NCI-H345 treated with DMSO at 0.1 percent for 48 hours (cell line): Measurements from ENCODE around the gene KIAA2012.
A peak's percentile ranks its signal among the peaks of the same experiment; 100 is the strongest.

Experiments
- DNase-seq: peaks from one replicate; lab custom pipeline; 2025; ENCODE audit not compliant: unreplicated experiment; lab: John Stamatoyannopoulos, UW

KIAA2012 gene

DNA sequence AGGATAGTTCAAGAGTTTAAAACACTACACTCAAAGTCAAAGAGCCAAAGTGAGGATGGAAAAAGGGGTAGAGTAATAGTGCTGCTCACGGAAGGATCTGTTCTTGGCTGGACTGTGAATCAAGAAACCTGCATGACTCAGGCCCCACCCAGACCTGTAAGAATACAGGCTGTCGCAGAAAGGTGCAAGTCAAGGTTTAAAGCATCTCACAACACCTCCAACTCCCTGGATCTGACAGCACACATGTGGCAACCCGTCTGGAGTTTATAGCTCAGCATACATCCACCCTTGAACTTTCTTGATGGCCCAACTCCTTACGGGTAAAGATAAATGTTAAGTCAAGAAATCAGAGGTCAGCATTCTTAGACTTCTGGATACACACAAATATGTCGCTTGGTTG, 6.3 kb downstream of the KIAA2012 start:
- no peak for DNase-seq

DNA sequence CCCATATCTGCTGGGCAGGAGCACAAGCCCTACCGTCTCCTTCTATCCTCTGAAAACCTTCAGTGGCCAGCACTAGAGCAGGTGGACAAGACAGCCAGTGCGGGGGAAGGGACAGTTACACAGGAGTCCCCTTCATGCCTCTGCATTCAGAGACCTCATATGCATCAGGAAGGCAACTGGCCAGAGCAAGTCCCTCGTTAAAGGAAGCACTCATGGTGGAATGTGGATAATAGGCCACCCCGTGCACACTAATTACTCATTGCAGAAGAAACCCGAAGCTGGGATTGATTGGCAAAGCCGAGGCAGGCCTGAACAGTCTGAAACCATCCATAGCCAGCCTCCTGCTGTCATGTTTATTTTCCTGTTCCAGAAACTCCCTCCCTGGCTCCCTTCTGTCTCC, 11.2 kb downstream of the KIAA2012 start:
- DNase-seq, result peak; percentile 79

GRCh38 chr2:202088777-202089176, 15.7 kb downstream of the KIAA2012 start:
- no peak for DNase-seq

DNA sequence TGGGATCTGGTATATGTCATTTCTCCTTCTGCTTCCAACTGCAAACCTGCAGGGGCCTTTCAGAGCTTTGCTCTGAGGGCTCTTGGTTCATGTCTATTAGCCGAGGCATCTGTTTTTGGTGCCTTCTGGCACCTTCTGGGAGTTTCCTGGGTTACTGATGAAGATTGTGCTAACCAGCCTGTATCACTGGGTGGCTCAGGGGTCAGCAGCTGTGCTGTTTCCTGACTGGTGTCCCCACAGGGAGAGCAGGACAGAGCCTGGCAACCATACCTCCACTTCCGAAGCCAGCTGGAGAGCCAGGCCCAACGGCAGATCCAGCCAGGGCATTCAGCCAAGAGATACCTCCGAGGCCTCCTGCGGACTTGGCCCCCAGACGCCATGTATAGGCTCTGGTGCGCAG, 17.5 kb downstream of the KIAA2012 start:
- no peak for DNase-seq

- no peak for DNase-seq
Observed at GRCh38 chr2:202091476-202091875, 18.4 kb downstream of the KIAA2012 start.

GRCh38 chr2:202094426-202094986, 21.5 kb downstream of the KIAA2012 start:
- no peak for DNase-seq

DNA sequence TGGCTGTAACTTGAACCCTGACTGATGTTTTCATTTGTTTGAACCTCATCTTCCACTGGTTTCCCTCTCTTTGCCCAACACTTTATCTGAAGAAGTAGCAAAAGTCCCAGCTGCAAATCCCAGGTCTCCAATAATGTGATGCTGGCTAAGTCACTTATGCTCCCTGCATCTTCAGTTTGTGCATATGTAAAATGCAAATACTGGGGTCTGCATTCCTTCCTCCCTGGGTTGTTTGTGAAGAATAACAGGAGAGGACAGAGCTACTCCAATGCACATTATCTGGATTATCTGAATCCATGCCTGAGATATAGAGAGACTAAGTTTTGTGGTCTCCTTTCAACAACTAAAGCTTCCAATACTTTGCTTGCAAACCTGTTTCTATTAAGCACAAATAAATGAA, 22.2 kb downstream of the KIAA2012 start:
- DNase-seq, result no peak

- no peak for DNase-seq
Observed at GRCh38 chr2:202096736-202097135, 23.7 kb downstream of the KIAA2012 start.

DNA sequence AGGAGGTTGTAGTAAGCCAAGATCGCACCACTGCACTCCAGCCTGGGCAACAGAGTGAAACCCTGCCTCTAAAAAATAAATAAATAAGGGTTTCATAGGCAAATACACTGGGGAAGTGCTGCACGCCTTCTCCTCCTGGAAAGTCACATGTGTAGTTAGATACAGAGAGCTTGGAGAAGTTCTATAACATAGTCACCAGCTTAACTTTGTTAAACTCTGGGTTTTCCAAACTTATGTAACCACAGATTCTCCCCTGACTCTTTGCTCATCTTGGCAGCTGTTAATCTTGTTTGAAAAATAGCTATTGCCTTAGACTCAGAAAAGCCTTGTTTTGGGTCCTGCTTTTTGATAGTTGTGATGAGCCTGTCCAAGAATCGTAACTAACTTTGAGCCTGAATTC, 25.2 kb downstream of the KIAA2012 start:
- DNase-seq, result no peak

GRCh38 chr2:202099515-202099914, 26.5 kb downstream of the KIAA2012 start:
- no peak for DNase-seq

DNA sequence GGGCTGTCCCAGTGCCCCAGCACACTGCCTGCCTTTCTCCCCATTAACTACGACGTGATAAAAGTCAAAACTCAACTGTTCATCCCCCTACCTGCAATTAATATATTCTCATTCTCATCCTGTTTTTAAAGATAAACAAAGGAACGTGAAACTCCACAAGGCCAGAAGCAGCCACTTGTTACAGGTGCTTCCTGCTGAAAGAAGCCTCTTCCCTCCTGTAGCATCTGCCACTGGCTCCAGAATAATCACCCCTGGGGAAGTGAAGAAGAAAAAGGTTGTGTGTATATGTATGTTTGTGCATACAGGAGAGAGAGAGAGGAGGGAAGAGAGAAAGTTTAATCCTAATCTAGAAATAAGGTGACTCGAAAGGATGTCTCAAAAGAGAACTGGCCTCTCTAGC, 27.1 kb downstream of the KIAA2012 start:
- DNase-seq, result no peak

- no peak for DNase-seq
Observed at GRCh38 chr2:202101026-202101579, 28.0 kb downstream of the KIAA2012 start.

- DNase-seq, result peak; percentile 15
Observed at GRCh38 chr2:202102425-202103000, 29.5 kb downstream of the KIAA2012 start.

- no peak for DNase-seq
Observed at GRCh38 chr2:202104286-202104870, 31.3 kb downstream of the KIAA2012 start.

- DNase-seq, result no peak
Observed at GRCh38 chr2:202105025-202105424, 32.0 kb downstream of the KIAA2012 start.

DNA sequence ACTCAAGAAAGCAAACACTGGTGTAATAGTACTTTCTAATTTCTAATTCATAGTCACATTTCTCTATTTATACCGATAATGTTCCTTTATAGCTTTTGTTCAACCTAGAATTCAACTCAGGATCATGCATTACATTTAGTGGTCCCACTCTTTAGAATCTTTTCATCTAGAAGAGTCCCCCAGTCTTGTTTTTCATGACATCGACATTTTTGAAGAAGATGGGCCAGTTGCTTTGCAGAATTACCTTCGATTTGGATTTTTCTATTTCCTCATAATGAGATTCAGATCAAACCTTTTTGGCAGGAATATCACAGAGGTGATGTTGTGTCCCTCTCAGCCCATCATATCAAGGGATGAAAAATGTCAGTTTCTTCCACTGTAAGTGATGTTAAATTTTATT, 35.3 kb downstream of the KIAA2012 start:
- DNase-seq, result no peak

- no peak for DNase-seq
Observed at GRCh38 chr2:202109139-202109736, 36.2 kb downstream of the KIAA2012 start.

DNA sequence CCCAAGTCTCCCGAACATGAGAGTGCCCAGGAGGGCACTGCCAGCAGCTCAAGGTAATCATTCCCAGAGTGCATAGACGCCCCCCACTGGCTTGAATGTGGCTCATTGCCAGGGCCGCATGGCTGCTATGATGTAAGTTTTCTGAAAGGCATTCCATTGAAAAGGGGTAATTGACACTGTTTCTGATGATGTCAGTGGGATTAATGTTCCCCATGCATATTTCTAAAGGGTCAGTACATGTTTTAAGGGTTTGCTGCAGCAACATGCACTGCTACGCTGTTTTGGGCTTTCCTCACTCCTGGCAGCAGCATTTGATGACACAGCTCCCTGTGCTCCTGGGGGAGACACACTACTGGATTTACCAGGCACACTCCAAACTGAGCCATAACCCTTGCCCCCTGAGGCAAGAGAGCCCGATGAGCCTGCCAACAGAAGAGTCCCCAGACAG, 36.7 kb downstream of the KIAA2012 start:
- no peak for DNase-seq

- no peak for DNase-seq
Observed at GRCh38 chr2:202110491-202110890, 37.4 kb downstream of the KIAA2012 start.

- no peak for DNase-seq
Observed at GRCh38 chr2:202112041-202112440, 39.0 kb downstream of the KIAA2012 start.

- peak; percentile 80 for DNase-seq
Observed at GRCh38 chr2:202113571-202114142, 40.6 kb downstream of the KIAA2012 start.

- DNase-seq, result no peak
Observed at GRCh38 chr2:202114291-202114690, 41.2 kb downstream of the KIAA2012 start.
